Uterine smooth muscle cell (primary cell): Measurements from ENCODE around the gene TK2. TPM values are rescaled to one million over a fixed set of nuclear protein-coding genes. Genes with fewer than 3 reads are reported as not detected.

Experiments
- total RNA-seq: library from RNA; depleted of rRNA; stranded (reverse); fragments of >200 nt; gene quantifications from 2 replicates; pipeline ENCODE4 v1.2.3, GENCODE V29; 2014

The TK2 gene
- 30.5 and 59.0 TPM in 2 replicates for total RNA-seq

GRCh38 chr16:66549284-66550131, at the start of gene TK2:
Gene TK2 (minus strand): TSS chr16:66550122. CDS start chr16:66550061, 61 bp downstream.

GRCh38 chr16:66578651-66579531, 29.0 kb upstream of the TK2 start, which contains the start of gene CMTM2:
Gene CMTM2 (plus strand): TSS chr16:66579463. CDS start chr16:66579608, 145 bp downstream.

GRCh38 chr16:66566051-66566901, 16.4 kb upstream of the TK2 start, which contains the start of gene CMTM1:
Gene CMTM1 (plus strand): TSS chr16:66566439. CDS start chr16:66566514, 75 bp downstream.

GRCh38 chr16:66552286-66553177, 2.6 kb upstream of the TK2 start, which contains the start of gene CKLF:
Gene CKLF (plus strand): TSS chr16:66552576. CDS start chr16:66552716, 140 bp downstream.

Other genes with a start within 250 kb of the TK2 start
- gene CDH5, start 183.4 kb downstream of the TK2 start, total RNA-seq = 0.33 and 0.50 TPM in 2 replicates
- 0.11 and 0.12 TPM in 2 replicates for gene BEAN1, start 122.8 kb downstream of the TK2 start, total RNA-seq
- gene CKLF, start 2.5 kb upstream of the TK2 start, total RNA-seq = 61.1 and 62.4 TPM in 2 replicates
- 1.2 and 1.5 TPM in 2 replicates for gene CMTM1, start 16.3 kb upstream of the TK2 start, total RNA-seq
- not detected in 2 replicates for gene CMTM2, start 29.3 kb upstream of the TK2 start, total RNA-seq
- 8.5 and 13.9 TPM in 2 replicates for gene CMTM3, start 54.6 kb upstream of the TK2 start, total RNA-seq
- gene CMTM4, start 146.6 kb upstream of the TK2 start, total RNA-seq = 19.6 and 20.6 TPM in 2 replicates
- gene DYNC1LI2, start 201.5 kb upstream of the TK2 start, total RNA-seq = 131 and 156 TPM in 2 replicates